ENCODE data around the gene PRKAG1. TPM values are rescaled to one million over a fixed set of nuclear protein-coding genes. Genes with fewer than 3 reads are reported as not detected.

The PRKAG1 gene
- total and polyA plus RNA-seq, 2 donors from 2014 or later = 57.1 to 58.4 TPM

DNA sequence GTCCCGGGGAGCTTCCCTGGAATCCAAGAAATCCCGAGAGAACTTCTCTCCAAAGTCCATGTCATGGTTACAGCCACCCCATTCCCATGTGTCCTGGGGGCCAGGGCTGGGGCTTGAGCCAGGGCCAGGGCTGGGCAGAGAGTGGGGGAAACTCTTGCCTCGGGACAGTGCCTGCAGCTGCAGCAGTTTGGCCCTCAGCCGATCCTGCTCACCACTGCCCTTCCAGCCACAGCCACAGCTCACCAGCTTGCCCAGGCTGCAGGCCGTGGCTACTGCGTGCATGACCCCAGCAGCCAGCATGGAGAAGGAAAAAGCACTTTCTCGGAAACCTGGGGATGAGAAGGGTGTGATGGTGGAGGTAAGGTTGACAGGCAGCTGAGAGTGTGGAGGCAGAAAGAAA, 50.6 kb downstream of the PRKAG1 start:
- H3K36me3 ChIP-seq (ENCODE audit: control insufficient read depth in 2 of 3, insufficient read depth in 3 of 3, low read length in 3 of 3) = no peaks in the 10 kb centered on the region
- no peak overlapping the region for H3K27ac ChIP-seq (ENCODE audit: low read depth in 2 of 2, low read length in 2 of 2)
- H3K9ac ChIP-seq (ENCODE audit: low read length in 3 of 3) = no peak overlapping the region
- DNase-seq (no peak), FAIRE-seq (no peak)
- no peak overlapping the region for H3K4me3 ChIP-seq (ENCODE audit: low read length in 3 of 3)
- TF ChIP-seq, protein P1, sequence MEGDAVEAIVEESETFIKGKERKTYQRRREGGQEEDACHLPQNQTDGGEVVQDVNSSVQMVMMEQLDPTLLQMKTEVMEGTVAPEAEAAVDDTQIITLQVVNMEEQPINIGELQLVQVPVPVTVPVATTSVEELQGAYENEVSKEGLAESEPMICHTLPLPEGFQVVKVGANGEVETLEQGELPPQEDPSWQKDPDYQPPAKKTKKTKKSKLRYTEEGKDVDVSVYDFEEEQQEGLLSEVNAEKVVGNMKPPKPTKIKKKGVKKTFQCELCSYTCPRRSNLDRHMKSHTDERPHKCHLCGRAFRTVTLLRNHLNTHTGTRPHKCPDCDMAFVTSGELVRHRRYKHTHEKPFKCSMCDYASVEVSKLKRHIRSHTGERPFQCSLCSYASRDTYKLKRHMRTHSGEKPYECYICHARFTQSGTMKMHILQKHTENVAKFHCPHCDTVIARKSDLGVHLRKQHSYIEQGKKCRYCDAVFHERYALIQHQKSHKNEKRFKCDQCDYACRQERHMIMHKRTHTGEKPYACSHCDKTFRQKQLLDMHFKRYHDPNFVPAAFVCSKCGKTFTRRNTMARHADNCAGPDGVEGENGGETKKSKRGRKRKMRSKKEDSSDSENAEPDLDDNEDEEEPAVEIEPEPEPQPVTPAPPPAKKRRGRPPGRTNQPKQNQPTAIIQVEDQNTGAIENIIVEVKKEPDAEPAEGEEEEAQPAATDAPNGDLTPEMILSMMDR (IDR thresholded peaks at IDR 0.05; ENCODE audit: borderline replicate concordance, extremely low read depth, insufficient read depth) = no peak
- H3K9me3 ChIP-seq (ENCODE audit: control insufficient read depth in 2 of 3, insufficient read depth in 1 of 3, low read length in 3 of 3) = no peaks in the 10 kb centered on the region
- H3K4me1 ChIP-seq (ENCODE audit: control insufficient read depth in 2 of 3, insufficient read depth in 2 of 3, low read depth in 1 of 3, low read length in 3 of 3) = peaks cover 0 to 10% (median 2%) of the 10 kb centered on the region in 3 donors
- intact Hi-C loops (cut with DNase I) = no loop called here
- peaks cover 28% of the 10 kb centered on the region for H3K27me3 ChIP-seq (ENCODE audit: control insufficient read depth, insufficient read depth, low read length)

DNA sequence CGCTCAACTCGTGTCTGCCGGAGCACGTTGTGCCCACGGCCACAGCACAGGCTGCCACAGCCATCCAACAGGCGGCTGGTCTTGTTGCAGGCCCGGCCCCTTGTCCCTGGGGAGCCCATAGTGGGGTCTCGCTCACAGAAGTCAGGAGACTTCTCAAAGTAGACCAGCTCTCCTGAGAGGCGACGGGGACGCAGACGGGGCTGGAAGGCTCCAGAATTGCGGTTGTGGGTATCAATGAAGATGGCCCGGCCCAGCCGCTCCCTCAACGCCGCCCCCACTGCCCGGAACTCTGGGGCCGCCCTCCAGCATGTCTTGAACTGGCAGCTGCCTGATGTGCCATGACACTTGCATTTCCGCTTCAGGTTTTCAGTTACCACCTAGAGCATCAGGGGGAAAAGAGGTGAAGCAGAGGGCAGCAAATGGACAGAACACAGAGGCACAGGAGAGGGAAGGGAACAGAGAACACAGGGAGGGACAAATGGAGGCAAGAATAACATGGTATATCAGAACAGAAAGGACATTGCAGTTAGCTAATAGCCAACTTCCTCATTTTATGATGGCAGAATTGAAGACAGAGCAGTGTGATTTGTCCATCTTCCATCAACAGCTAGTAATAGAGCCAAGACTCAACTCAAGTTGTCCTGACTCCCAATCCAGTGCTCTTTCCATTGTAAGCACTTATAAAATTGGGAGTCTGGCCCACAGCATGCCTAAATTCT, 52.2 kb downstream of the PRKAG1 start:
- no peak for FAIRE-seq
- Histone ChIP-seq H3K4me1 (ENCODE audit: control insufficient read depth in 2 of 3, insufficient read depth in 2 of 3, low read depth in 1 of 3, low read length in 3 of 3) (peaks cover 0 to 9% (median 2%) of the 10 kb centered on the region in 3 donors), H3K9ac (ENCODE audit: low read length in 3 of 3) (no peak overlapping the region), H3K4me3 (ENCODE audit: low read length in 3 of 3) (no peak overlapping the region), H3K9me3 (ENCODE audit: control insufficient read depth in 2 of 3, insufficient read depth in 1 of 3, low read length in 3 of 3) (no peaks in the 10 kb centered on the region), H3K36me3 (ENCODE audit: control insufficient read depth in 2 of 3, insufficient read depth in 3 of 3, low read length in 3 of 3) (no peaks in the 10 kb centered on the region), H3K27me3 (ENCODE audit: control insufficient read depth, insufficient read depth, low read length) (peaks cover 16% of the 10 kb centered on the region), H3K27ac (ENCODE audit: low read depth in 2 of 2, low read length in 2 of 2) (no peak overlapping the region)
- intact Hi-C loops (cut with DNase I) = no loop called here
- TF ChIP-seq, protein P1 (IDR thresholded peaks at IDR 0.05; ENCODE audit: borderline replicate concordance, extremely low read depth, insufficient read depth) = no peak
- DNase-seq = peak in 2 of 5 donors; percentile 41 to 47

DNA sequence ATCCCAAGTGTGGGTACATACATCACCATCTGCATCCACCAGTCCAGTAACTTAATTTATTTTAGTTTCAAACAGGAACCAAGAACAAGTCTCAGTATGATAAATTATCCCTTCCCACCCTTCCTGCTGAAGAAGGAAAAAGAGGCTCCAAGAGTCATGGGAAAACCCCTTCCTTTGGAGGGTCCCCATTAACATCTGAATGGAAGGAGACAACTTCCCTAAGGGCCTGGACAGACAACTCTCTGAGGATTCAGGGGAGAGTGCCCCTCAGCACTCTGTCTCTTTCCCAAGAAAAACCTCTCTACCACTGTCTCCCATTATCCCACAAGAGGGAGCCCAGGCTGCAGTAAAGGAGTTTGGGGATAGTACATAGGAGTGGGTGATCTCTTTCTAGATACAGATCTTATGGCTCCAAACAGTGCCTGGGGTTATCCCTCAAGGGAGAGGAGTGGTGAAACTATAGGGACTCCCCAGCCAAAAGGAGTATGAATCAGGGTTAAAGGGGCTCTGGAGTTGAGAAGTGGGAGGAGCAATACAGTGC, 53.2 kb downstream of the PRKAG1 start:
- Histone ChIP-seq H3K27ac (ENCODE audit: low read depth in 2 of 2, low read length in 2 of 2) (no peak overlapping the region), H3K9ac (ENCODE audit: low read length in 3 of 3) (no peak overlapping the region), H3K9me3 (ENCODE audit: control insufficient read depth in 2 of 3, insufficient read depth in 1 of 3, low read length in 3 of 3) (no peaks in the 10 kb centered on the region), H3K27me3 (ENCODE audit: control insufficient read depth, insufficient read depth, low read length) (peaks cover 7% of the 10 kb centered on the region), H3K4me1 (ENCODE audit: control insufficient read depth in 2 of 3, insufficient read depth in 2 of 3, low read depth in 1 of 3, low read length in 3 of 3) (peaks cover 0 to 3% (median 0%) of the 10 kb centered on the region in 3 donors), H3K4me3 (ENCODE audit: low read length in 3 of 3) (no peak overlapping the region), H3K36me3 (ENCODE audit: control insufficient read depth in 2 of 3, insufficient read depth in 3 of 3, low read length in 3 of 3) (no peaks in the 10 kb centered on the region)
- DNase-seq (peak in 1 of 5 donors; percentile 39), FAIRE-seq (no peak)
- TF ChIP-seq, protein P1 (IDR thresholded peaks at IDR 0.05; ENCODE audit: borderline replicate concordance, extremely low read depth, insufficient read depth) = no peak
- intact Hi-C loops (cut with DNase I) = no loop called here
